GM12892 (cell line): ENCODE data around the gene HOXB13.

Source experiments
- DNase-seq: peaks from one replicate; pipeline ENCODE4 v3.0.0; 2011; ENCODE audit not compliant: insufficient read length
- FAIRE-seq: peaks from 2 replicates; lab custom pipeline; 2011; peaks lifted over from hg19 to GRCh38; lab: Jason Lieb, UNC
- POLR2A ChIP-seq: IDR thresholded peaks from 2 replicates; pipeline ENCODE4 v1.6.1; 2011; ENCODE audit warnings: low read depth, low read length, control low read depth
- POLR2AphosphoS5 ChIP-seq: IDR thresholded peaks from 2 replicates; pipeline ENCODE4 v1.6.1; 2011; ENCODE audit warnings: low read depth, low read length, control low read depth
- TAF1 ChIP-seq: IDR thresholded peaks from 2 replicates; pipeline ENCODE4 v1.6.1; 2011; ENCODE audit warnings: low read depth, mild to moderate bottlenecking, control low read depth, low read length, borderline replicate concordance

The HOXB13 gene

GRCh38 chr17:48676963-48677558 is 51.5 kb downstream of the HOXB13 start:
- no peak for FAIRE-seq
- DNase-seq = no peak

More at GRCh38 chr17:48676963-48677558, 51.5 kb downstream of the HOXB13 start:
- TF ChIP-seq POLR2A = no peak
- TF ChIP-seq POLR2AphosphoS5 = no peak
- TF ChIP-seq TAF1 = no peak
